CD4-positive, alpha-beta T cell treated with Interleukin-1 beta for 1 hour (primary cell): Measurements from ENCODE around the gene KCNAB1.

ENCODE experiments used
- DNase-seq, 2 donors: peaks; one replicate each; pipeline ENCODE4 v3.0.0-alpha.2; 2020 to 2022

The KCNAB1 gene

DNA sequence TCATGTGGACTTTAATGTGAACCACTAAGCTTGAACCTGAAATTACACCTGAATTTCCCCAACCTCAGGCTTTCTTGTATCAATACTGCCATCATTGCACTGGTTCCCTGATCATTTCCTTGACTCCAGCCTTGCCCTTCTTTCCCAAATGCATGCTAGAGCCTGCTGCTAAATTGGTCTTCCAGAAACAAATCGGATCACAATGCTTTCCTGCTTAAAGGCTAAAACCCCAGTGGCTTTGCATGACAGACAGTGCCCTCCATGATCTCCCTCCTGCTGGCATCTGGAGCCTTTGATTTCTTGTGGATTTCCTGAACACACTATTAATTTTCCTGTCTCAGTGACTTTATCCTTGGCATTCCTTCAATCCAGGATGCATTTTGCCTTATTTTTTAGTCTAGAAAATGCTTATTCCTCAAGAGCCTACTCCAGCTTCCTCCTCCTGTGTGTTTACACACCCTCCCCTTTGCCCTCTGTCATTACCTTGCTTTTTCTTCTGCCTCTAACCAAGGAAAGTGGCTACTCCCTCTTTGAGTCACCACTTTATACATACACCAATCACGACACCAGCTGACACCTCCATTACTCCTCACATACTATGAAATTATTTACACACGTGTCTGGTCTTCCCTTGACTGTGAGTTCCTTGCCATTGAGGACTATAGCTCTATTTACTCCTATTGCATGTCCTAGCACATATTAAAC is 214.6 kb downstream of the KCNAB1 start:
- DNase-seq = no peak

DNA sequence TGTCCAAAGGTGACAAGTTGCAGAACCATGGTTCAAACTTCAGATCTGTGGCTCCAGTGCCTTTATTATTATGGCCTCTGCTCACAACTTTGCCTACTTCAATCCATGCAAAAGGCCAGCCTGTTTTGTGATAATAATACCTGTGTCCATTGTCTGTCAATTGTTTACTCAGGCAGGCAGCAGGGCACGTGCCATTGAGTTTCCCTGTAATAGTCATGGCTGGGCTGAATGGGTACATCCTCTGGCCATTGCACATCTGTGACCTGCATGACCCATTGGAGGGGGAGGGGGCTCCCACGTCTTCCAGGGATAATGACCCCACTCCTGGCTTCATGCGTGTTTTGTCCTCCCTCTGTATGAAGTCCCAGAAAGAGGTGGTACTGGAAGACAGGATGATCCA is 219.1 kb downstream of the KCNAB1 start:
- DNase-seq = no peak

DNA sequence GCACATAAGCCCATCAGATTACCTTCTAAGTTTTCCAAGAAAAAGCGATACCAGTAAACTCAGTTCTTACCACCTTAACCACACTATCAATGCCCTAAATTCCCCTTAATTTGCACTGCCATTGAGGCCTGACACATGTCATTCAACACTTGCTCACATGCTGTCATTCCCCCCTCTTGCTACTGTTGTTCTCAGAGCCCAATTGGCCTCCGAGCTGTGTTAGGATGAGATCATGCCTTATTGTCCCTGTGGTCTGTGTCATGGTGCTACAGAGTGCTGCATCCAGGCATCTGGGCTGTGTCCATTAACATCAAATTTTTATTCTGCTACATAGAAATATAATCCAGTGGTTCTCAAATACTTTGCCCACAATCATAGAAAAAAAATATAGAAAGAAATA is 221.0 kb downstream of the KCNAB1 start:
- DNase-seq = no peak

DNA sequence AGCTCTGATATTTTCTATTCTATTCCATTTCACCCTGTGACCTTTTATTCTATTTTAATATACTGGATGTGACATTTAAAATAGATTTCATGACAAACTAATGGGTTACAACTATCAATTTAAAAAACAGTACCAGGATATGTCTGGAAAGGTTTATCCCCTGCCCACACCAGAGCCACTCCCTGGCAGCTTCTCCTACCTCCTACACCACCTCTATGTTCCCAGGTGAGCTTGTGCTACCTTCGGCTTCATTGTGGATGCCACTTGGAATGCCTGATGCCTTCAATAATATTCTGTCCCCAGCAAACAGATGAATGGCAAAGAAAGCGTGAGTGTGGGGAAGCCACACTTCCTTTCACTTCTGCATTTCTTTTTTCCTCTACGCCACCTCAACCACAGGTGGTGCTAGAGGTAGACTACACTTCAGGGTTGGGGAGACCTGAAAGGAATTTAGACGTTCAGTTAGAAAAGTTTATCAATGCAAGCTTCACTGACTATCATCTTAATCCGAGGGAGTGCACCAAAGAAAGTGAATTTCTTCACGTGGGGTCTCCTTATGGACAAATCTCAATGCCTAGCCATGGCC is 221.5 kb downstream of the KCNAB1 start:
- DNase-seq = no peak

DNA sequence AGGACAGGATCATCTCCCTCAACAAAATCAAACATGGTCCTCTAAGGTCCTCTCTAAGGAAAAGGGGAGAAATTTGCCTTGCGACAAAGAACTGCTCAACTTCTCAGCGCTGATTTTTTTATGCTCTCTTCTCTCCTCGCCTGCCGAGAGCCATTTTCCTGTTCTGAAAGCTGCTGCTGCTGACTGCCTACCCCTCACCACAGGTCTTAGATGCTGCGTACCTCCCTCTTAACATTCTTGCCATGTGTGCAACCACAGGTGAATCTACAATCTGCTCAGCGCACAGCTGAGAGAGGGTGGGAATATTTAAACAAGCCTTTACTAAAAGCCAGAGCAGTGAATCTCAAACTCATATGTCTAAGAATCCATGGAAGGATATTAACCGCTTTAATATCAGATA is 223.8 kb downstream of the KCNAB1 start:
- no peak for DNase-seq

DNA sequence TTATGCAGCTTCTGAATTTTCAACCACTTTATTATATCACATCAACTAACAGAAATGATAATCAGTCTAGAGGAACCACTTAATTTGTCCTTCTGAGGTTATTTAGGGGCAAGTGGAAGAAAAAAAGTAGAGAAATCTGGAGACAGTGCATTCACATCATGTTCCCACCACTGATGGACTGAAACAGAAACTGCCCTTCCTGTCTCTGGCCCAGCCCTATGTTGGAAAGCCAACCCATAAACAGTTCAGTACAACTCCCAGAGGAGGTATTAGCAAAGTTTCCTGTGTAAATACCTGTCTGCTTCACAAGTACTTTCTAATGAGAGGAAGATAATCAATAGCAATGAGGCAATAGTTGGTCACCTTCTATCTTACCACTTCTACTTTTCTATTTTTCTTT is 228.7 kb downstream of the KCNAB1 start:
- no peak for DNase-seq

DNA sequence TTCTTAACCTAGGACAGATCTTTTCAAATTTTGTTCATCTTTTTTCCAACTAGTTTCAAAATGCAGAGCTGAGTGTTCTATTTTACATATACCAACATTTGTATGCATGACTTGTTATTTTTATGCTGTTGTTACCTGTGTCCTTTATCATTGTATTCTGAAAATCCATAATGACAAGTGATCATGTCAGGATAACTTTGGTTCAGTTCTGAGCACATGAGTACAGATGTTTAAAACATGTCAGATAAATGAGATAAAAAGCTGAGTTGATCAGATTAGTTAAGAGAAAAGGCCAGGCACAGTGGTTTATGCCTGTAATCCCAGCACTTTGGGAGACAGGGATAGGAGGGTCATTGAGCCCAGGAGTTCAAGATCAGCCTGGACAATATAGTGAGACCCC is 229.6 kb downstream of the KCNAB1 start:
- no peak for DNase-seq

DNA sequence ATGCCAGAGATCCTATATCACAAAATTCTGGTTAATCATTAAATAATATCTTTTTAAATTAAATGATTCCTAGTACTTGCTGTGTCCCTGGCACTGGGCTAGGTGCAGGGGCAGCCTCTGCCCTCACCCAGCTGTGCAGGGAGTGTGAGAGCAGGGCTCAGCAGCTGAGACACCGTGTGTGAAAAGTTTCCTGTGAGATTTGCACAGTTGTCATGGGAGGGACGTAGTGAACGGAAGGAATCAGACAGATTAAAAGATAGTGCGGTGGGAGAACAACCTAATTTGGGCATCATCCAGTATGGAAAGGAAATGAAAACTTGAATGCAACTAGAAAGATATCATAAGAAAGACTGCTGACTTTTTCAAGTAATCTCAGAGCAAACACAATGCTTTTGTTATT is 230.4 kb downstream of the KCNAB1 start:
- no peak for DNase-seq

DNA sequence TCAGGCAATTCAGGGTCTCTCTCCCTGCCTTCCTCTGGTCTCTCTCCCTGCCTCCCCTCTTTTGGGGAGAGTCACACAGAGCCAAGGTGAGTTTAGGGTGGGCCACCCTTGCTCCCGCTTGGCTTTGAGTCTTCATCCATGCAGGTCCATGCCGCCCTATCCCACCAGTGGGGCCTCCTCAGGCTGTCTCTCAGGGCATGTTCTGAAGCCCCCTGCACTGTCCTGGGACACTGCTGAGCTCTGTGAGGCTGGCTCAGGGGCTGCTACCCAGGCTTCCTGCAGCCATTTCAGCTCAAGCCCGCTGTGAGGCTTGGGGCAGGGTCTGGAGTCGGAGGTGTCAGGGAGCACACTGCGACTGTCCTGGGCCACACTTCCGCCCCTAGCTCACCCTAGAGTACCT is 231.4 kb downstream of the KCNAB1 start:
- no peak for DNase-seq

DNA sequence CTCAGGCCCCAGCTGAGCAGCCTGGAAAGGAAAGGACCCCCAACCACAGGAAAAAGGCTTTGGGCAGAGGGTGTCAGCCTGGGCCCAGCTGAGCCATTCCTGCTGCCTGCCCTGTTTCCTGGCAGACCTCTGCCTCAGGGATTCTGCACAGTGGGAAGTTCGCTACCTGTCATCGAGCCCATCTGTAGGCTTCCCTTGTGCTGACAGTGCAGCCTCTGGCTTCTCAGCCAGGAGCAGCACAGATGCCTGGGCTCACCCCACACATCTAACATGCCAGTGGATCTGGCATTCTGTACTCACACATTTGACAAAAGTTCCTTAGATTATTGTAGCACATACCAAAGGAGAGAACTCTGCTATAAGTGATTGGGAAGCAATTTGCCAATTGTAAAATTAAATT is 232.3 kb downstream of the KCNAB1 start:
- DNase-seq = no peak

DNA sequence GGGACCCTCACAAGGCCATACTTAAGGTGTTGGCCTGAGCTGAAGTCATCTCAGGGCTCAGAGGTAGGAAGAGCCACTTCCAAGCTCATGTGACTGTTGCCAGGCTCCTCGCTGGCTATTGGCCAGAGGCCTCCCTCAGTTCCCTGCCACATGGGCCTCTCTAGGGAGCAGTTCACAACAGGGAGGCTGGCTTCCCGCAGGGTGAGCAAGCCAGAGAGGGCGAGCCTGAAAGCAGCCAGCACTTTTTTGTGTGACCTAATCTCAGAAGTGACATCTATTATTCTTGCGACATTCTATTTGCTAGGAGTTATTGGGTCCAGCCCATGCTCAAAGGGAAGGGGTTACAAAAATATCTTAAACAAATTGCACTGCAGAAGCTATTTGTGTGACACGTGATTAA is 233.2 kb downstream of the KCNAB1 start:
- DNase-seq = no peak

DNA sequence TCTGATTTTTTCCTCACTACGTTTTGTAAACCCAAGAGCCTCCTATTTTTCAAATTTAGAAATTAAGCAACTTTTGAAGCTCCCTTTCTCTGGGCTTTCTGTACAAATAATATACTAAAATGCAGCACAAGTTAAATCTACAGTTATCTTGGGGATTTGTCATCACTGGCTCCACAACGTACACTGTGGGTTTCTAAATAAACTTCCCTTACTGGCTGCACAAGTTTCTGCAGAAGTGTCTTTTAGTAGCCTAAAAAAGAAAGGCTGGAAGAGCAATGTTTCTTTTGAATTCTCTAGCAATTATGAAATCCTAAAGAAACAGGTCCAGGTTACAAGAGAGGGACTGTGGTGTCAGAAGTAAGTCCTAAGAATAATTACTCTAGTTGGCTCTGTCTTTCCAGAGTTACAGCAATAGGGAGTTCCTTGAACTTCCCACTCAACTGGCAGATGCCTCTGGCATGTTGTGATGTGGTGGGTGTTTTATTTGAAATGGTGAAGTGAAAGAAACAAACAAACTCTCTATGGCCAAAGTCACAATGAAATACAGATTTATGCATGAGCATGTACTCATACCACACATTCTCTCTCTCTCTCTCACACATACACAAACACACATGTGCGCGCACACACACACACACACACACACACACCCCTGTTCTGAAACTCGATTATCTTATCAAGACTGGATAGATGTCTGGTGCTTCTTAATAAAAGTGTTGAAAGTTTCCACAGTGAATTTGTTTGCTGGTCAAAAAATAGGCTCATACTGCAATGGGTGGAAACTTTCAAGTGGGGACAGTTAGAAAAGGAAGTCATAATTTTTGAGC is 236.4 kb downstream of the KCNAB1 start:
- DNase-seq = no peak

DNA sequence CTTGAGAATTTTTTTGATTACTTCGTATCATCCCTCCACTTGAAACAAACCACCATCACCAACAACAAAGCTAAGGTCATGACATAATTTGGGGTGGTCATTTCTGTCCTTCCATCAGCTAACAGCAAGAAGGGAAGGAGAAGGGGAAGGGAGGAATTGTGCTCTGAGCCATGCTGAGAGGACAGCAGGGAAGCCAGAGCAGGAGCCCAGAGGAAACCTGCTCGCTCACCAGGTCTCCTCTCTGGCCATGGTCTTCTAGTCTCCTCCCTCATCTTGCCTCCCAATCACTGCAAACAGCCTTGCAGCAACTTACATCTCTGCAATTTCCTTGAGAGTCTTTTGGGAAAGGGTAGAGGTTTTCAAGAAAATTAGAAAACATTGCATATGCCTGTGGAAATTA is 237.9 kb downstream of the KCNAB1 start:
- DNase-seq = no peak

DNA sequence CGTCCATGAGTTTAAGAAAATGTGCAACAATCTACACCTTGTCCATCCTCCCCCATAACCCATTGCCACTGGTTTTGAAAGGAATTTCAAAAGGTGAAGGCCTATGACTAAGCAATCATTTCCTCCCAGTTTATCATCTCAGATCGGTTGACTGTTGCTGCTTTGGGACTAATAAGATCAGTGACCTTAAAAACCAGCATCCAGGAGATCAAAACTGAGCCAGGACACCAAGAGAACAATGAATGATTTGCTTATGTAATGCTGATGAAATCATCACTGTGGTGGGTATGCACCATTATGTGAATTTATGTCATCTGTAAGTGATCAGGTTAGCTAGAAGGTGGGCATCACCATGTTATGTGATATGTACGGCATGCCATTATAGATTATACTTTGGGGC is 239.0 kb downstream of the KCNAB1 start:
- no peak for DNase-seq

DNA sequence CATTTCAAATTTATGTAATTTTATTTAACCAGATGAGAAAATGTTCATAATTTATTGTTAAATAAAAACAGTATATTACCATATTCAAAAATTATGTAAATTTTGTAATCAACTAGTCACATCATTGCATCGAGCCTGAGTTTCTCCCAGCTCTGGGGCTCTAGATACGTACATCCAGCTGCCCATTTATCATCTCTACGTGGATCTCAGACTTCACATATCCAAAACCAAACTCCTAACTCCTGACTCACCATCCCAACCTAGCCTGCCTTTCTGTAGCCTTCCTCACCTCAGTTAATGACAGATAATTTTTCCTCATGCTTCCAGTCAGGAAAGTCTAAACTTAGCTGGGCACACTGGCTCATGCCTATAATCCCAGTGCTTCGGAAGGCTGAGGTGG is 239.7 kb downstream of the KCNAB1 start:
- no peak for DNase-seq

DNA sequence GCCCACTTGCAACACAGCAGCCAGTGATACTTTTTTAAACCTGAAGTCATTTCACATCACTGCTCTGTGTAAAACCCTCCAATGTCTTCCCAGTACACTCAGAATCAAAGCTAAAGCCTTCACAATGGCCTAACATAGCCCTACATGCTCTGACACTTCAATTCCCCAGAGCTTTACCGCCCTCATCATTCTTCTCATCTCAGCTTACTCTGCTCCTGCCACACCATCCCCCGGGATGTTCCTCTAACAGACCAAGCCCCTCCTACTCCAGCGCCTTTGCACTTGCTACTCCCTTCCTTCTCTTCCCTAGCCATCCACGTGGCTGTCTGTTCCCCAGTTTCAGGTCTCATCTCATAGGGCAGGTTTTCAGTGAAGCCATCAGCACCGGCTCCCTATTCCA is 240.6 kb downstream of the KCNAB1 start:
- DNase-seq = no peak

DNA sequence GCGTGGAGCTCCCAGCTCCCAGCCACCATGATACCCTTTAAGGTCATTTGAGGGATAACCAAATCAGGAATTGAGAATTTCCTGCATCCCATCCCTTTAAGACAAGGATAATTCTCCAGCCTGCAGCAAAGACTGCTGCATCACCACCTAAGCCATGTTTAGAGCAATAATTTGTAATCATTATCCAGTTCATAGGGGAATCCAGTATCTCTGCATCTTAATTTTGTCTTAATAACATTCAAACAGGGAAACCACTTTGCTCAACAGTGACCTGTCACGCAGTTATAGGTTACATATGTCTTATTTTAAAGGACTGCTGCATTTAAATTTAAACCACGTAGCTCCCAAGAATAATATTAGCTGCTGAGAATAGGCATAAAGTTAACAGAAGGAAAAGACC is 246.2 kb downstream of the KCNAB1 start:
- no peak for DNase-seq

DNA sequence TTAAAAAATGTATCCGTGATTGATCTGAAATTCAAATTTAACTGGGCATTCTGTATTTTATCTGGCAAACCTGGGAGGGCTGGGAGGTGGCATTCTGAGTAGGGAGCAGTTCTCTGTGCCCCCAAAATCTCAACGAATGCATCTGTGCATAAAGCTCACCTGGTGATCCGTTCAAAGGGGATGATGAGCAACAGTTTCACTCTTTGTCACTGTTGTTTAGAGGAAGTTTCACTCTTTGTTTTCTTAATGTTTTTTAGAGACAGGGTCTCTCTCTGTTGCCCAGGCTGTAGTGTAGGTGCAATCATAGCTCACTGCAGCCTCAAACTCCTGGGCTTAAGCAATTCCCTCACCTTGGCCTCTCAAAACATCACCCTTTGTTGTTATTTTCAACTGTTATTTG is 247.8 kb downstream of the KCNAB1 start:
- DNase-seq = no peak

DNA sequence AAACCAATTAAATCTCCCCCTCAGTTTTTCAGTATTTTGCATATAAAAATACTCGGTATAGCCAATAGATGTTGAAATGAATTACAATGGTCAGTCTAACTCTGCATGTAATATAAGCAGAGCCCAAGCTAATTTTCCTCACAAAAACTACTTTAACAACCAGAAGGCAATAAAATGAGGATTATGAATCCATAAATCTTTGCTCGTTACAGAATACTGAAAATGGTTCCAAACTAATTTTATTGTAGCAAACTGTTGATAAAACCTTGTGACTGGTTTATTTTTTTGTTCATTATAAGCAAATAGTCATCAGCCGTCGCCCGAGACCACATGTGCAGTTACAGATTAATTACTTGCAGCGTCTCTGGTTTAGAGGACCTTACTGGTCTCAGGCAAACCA is 251.3 kb downstream of the KCNAB1 start:
- no peak for DNase-seq

DNA sequence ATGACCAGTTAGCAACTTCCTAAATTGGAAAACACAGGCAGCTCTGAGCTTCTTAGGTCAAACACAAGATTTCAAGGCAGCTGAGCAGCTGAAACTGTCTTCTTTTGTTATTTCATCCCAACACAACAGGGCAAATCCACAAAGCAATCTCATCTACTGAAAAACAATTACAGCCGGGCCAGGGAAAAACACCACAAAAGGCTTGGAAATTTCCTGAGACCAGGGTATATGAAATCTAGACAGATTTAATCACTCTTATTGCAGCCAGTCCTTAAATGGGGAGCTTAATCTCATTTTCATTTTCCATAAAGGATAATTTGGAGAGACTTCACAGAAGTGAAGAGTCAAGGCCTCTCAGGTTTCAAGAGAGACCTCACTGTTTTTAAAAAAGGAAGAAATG is 252.7 kb downstream of the KCNAB1 start:
- no peak for DNase-seq

DNA sequence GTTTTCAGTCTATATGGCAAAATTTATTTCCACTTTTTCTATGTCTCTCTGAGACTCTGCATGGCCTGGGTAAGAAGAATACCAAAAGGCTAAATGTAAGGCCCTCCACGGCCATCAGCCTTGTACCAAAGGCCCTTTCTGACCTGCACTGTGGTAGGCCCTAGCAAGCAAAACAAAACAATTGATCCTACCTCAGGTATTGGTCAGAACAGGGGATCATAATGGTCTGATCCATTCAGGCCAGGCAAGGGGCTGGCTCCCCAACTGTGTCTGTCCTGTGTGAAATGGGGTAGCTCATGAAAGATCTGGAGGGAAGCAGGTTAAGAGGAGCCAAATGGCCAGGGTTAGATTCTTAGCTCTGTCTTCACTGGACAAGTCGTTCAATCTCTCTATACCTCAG is 253.3 kb downstream of the KCNAB1 start:
- DNase-seq = no peak

DNA sequence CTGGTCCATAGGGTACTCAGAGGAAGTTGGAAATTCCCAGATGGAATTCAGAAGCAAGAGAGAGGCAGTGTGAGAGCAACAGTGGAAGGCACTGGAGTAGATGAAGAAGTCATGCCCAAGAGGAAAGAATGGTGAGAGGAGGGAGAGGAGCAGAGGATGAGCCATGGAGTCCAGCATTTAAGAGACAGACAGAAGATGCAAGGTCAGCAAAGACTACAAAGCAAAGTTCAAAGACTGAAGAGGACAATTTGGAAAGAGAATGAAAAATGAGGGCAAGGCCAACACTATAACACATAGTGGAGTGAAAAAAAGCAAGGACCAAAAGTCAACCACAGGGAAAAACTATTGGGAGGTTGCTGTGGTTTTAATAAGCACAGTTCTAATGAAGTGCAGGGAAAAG is 255.8 kb downstream of the KCNAB1 start:
- DNase-seq = no peak

DNA sequence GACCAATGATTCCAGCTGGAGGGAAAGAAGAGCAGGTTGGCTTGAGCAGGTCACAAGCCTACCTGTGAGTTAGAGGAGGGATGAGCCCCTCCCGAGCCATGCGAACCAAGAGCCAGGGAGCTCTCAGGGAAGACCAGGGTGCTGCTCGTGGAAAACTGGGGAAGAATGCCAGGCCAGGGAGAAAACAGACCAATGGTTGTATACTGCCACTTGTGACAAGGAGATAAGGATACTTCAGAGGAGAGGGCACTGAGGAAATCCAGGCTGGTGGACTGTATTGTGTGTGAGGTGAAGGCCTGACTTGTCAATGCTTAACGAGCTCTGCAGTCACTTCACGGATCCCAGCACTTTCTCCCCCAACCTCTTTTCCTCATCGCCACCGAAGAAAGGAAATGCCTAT is 256.9 kb downstream of the KCNAB1 start:
- DNase-seq = no peak

DNA sequence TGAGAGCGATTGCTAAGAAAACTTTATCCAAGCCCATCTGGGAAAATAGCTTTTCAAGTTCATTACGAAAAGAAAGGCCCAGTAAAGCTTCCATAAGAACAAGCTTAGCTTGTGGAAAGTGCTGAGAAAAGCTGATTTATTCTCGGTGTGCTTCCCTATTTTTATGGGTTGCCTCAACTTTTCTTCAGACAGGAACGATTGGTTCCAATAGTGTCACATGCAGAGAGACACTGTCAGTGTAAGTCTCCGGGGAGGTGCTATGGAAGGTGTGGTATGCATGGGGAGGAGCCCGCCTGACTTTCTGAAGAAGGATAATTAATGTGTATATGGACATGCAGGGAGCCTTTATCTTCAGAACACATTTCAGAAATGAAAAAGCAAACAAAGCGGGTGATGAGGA is 257.3 kb downstream of the KCNAB1 start:
- no peak for DNase-seq
